Measurements from ENCODE around the gene ANKRD33B.
A peak's percentile ranks its signal among the peaks of the same experiment; 100 is the strongest.

The ANKRD33B gene

GRCh38 chr5:10617103-10617502 lies 53.2 kb downstream of the ANKRD33B start:
- Histone ChIP-seq H3K27ac (ENCODE audit: low read length) (no peak overlapping the region), H3K9me3 (ENCODE audit: control insufficient read depth in 1 of 2, low read length in 2 of 2) (peaks cover 0 to 3% of the 10 kb centered on the region in 2 donors), H3K27me3 (ENCODE audit: low read depth, low read length) (no peaks in the 10 kb centered on the region), H3K4me1 (ENCODE audit: control insufficient read depth in 1 of 2, insufficient read depth in 2 of 2, low read length in 2 of 2) (no peaks in the 10 kb centered on the region), H3K36me3 (ENCODE audit: control insufficient read depth in 1 of 2, insufficient read depth in 2 of 2, low read length in 2 of 2) (no peaks in the 10 kb centered on the region), H3K4me3 (ENCODE audit: low read depth in 1 of 2, low read length in 2 of 2) (no peak overlapping the region)

GRCh38 chr5:10618311-10618710 lies 54.4 kb downstream of the ANKRD33B start:
- peaks cover 0 to 3% of the 10 kb centered on the region in 2 donors for H3K9me3 ChIP-seq (ENCODE audit: control insufficient read depth in 1 of 2, low read length in 2 of 2)
- no peaks in the 10 kb centered on the region for H3K27me3 ChIP-seq (ENCODE audit: low read depth, low read length)
- H3K36me3 ChIP-seq (ENCODE audit: control insufficient read depth in 1 of 2, insufficient read depth in 2 of 2, low read length in 2 of 2) = no peaks in the 10 kb centered on the region
- no peak overlapping the region for H3K4me3 ChIP-seq (ENCODE audit: low read depth in 1 of 2, low read length in 2 of 2)
- H3K4me1 ChIP-seq (ENCODE audit: control insufficient read depth in 1 of 2, insufficient read depth in 2 of 2, low read length in 2 of 2) = no peaks in the 10 kb centered on the region
- no peak overlapping the region for H3K27ac ChIP-seq (ENCODE audit: low read length)

- Histone ChIP-seq H3K4me1 (ENCODE audit: control insufficient read depth in 1 of 2, insufficient read depth in 2 of 2, low read length in 2 of 2) (no peaks in the 10 kb centered on the region), H3K36me3 (ENCODE audit: control insufficient read depth in 1 of 2, insufficient read depth in 2 of 2, low read length in 2 of 2) (no peaks in the 10 kb centered on the region), H3K9me3 (ENCODE audit: control insufficient read depth in 1 of 2, low read length in 2 of 2) (peaks cover 0 to 3% of the 10 kb centered on the region in 2 donors), H3K27me3 (ENCODE audit: low read depth, low read length) (no peaks in the 10 kb centered on the region), H3K27ac (ENCODE audit: low read length) (no peak overlapping the region), H3K4me3 (ENCODE audit: low read depth in 1 of 2, low read length in 2 of 2) (no peak overlapping the region)
These were observed 55.8 kb downstream of the ANKRD33B start for GRCh38 chr5:10619649-10620048.

- no peak overlapping the region for H3K4me3 ChIP-seq (ENCODE audit: low read depth in 1 of 2, low read length in 2 of 2)
- no peaks in the 10 kb centered on the region for H3K27me3 ChIP-seq (ENCODE audit: low read depth, low read length)
- no peaks in the 10 kb centered on the region for H3K4me1 ChIP-seq (ENCODE audit: control insufficient read depth in 1 of 2, insufficient read depth in 2 of 2, low read length in 2 of 2)
- no peaks in the 10 kb centered on the region for H3K36me3 ChIP-seq (ENCODE audit: control insufficient read depth in 1 of 2, insufficient read depth in 2 of 2, low read length in 2 of 2)
- peaks cover 0 to 3% of the 10 kb centered on the region in 2 donors for H3K9me3 ChIP-seq (ENCODE audit: control insufficient read depth in 1 of 2, low read length in 2 of 2)
- no peak overlapping the region for H3K27ac ChIP-seq (ENCODE audit: low read length)
These were observed 56.5 kb downstream of the ANKRD33B start for GRCh38 chr5:10620346-10620745.

- Histone ChIP-seq H3K27me3 (ENCODE audit: low read depth, low read length) (no peaks in the 10 kb centered on the region), H3K36me3 (ENCODE audit: control insufficient read depth in 1 of 2, insufficient read depth in 2 of 2, low read length in 2 of 2) (no peaks in the 10 kb centered on the region), H3K9me3 (ENCODE audit: control insufficient read depth in 1 of 2, low read length in 2 of 2) (peaks cover 0 to 3% of the 10 kb centered on the region in 2 donors), H3K4me3 (ENCODE audit: low read depth in 1 of 2, low read length in 2 of 2) (no peak overlapping the region), H3K4me1 (ENCODE audit: control insufficient read depth in 1 of 2, insufficient read depth in 2 of 2, low read length in 2 of 2) (peaks cover 0 to 4% of the 10 kb centered on the region in 2 donors), H3K27ac (ENCODE audit: low read length) (no peak overlapping the region)
These were observed 58.0 kb downstream of the ANKRD33B start for GRCh38 chr5:10621832-10622231.

GRCh38 chr5:10622810-10623209 lies 58.9 kb downstream of the ANKRD33B start:
- H3K27me3 ChIP-seq (ENCODE audit: low read depth, low read length) = no peaks in the 10 kb centered on the region
- H3K4me1 ChIP-seq (ENCODE audit: control insufficient read depth in 1 of 2, insufficient read depth in 2 of 2, low read length in 2 of 2) = peaks cover 0 to 13% of the 10 kb centered on the region in 2 donors
- no peak overlapping the region for H3K27ac ChIP-seq (ENCODE audit: low read length)
- no peaks in the 10 kb centered on the region for H3K36me3 ChIP-seq (ENCODE audit: control insufficient read depth in 1 of 2, insufficient read depth in 2 of 2, low read length in 2 of 2)
- no peak overlapping the region for H3K4me3 ChIP-seq (ENCODE audit: low read depth in 1 of 2, low read length in 2 of 2)
- H3K9me3 ChIP-seq (ENCODE audit: control insufficient read depth in 1 of 2, low read length in 2 of 2) = peaks cover 0 to 3% of the 10 kb centered on the region in 2 donors

GRCh38 chr5:10623305-10623910 lies 59.5 kb downstream of the ANKRD33B start:
- Histone ChIP-seq H3K4me3 (ENCODE audit: low read depth in 1 of 2, low read length in 2 of 2) (no peak overlapping the region), H3K9me3 (ENCODE audit: control insufficient read depth in 1 of 2, low read length in 2 of 2) (peaks cover 0 to 3% of the 10 kb centered on the region in 2 donors), H3K27me3 (ENCODE audit: low read depth, low read length) (no peaks in the 10 kb centered on the region), H3K36me3 (ENCODE audit: control insufficient read depth in 1 of 2, insufficient read depth in 2 of 2, low read length in 2 of 2) (no peaks in the 10 kb centered on the region), H3K4me1 (ENCODE audit: control insufficient read depth in 1 of 2, insufficient read depth in 2 of 2, low read length in 2 of 2) (peaks cover 0 to 17% of the 10 kb centered on the region in 2 donors), H3K27ac (ENCODE audit: low read length) (no peak overlapping the region)

GRCh38 chr5:10624206-10624605 lies 60.3 kb downstream of the ANKRD33B start:
- Histone ChIP-seq H3K36me3 (ENCODE audit: control insufficient read depth in 1 of 2, insufficient read depth in 2 of 2, low read length in 2 of 2) (no peaks in the 10 kb centered on the region), H3K4me1 (ENCODE audit: control insufficient read depth in 1 of 2, insufficient read depth in 2 of 2, low read length in 2 of 2) (peaks cover 0 to 17% of the 10 kb centered on the region in 2 donors), H3K27me3 (ENCODE audit: low read depth, low read length) (no peaks in the 10 kb centered on the region), H3K27ac (ENCODE audit: low read length) (no peak overlapping the region), H3K9me3 (ENCODE audit: control insufficient read depth in 1 of 2, low read length in 2 of 2) (peaks cover 0 to 3% of the 10 kb centered on the region in 2 donors), H3K4me3 (ENCODE audit: low read depth in 1 of 2, low read length in 2 of 2) (no peak overlapping the region)

GRCh38 chr5:10624679-10625078 lies 60.8 kb downstream of the ANKRD33B start:
- Histone ChIP-seq H3K4me1 (ENCODE audit: control insufficient read depth in 1 of 2, insufficient read depth in 2 of 2, low read length in 2 of 2) (peaks cover 0 to 17% of the 10 kb centered on the region in 2 donors), H3K9me3 (ENCODE audit: control insufficient read depth in 1 of 2, low read length in 2 of 2) (peaks cover 0 to 3% of the 10 kb centered on the region in 2 donors), H3K4me3 (ENCODE audit: low read depth in 1 of 2, low read length in 2 of 2) (no peak overlapping the region), H3K27me3 (ENCODE audit: low read depth, low read length) (no peaks in the 10 kb centered on the region), H3K36me3 (ENCODE audit: control insufficient read depth in 1 of 2, insufficient read depth in 2 of 2, low read length in 2 of 2) (no peaks in the 10 kb centered on the region), H3K27ac (ENCODE audit: low read length) (no peak overlapping the region)

- Histone ChIP-seq H3K27ac (ENCODE audit: low read length) (no peak overlapping the region), H3K36me3 (ENCODE audit: control insufficient read depth in 1 of 2, insufficient read depth in 2 of 2, low read length in 2 of 2) (no peaks in the 10 kb centered on the region), H3K4me1 (ENCODE audit: control insufficient read depth in 1 of 2, insufficient read depth in 2 of 2, low read length in 2 of 2) (peaks cover 0 to 17% of the 10 kb centered on the region in 2 donors), H3K27me3 (ENCODE audit: low read depth, low read length) (no peaks in the 10 kb centered on the region), H3K9me3 (ENCODE audit: control insufficient read depth in 1 of 2, low read length in 2 of 2) (peaks cover 0 to 3% of the 10 kb centered on the region in 2 donors), H3K4me3 (ENCODE audit: low read depth in 1 of 2, low read length in 2 of 2) (no peak overlapping the region)
These were observed 62.0 kb downstream of the ANKRD33B start for GRCh38 chr5:10625700-10626472.

- Histone ChIP-seq H3K27ac (ENCODE audit: low read length) (no peak overlapping the region), H3K9me3 (ENCODE audit: control insufficient read depth in 1 of 2, low read length in 2 of 2) (no peaks in the 10 kb centered on the region), H3K36me3 (ENCODE audit: control insufficient read depth in 1 of 2, insufficient read depth in 2 of 2, low read length in 2 of 2) (no peaks in the 10 kb centered on the region), H3K4me1 (ENCODE audit: control insufficient read depth in 1 of 2, insufficient read depth in 2 of 2, low read length in 2 of 2) (peaks cover 0 to 22% of the 10 kb centered on the region in 2 donors), H3K4me3 (ENCODE audit: low read depth in 1 of 2, low read length in 2 of 2) (peak overlapping the region in 1 of 2 donors; percentile 55), H3K27me3 (ENCODE audit: low read depth, low read length) (no peaks in the 10 kb centered on the region)
These were observed 62.7 kb downstream of the ANKRD33B start for GRCh38 chr5:10626473-10627013.

Data from muscle layer of duodenum (tissue), 2 donors.